Measurements from ENCODE around the gene KRT15.

DNA sequence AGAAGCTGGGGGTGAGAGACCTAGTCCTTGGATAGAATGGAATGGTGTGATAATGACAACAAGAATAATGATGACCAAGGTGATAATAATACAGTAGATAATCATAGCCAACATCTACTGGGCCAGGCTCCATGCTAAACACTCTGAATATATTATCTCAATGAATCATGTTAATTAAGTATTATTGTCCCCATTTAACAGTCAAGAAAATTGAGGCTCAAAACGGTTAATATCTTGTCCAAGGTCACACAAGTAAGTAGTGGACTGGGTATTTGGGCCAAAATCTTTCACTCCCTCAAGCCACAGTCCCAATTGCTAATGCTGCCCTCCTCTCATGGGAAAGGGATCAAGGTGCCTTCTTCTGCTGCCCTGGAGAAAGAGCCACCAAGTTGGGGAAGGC, 13.3 kb upstream of the KRT15 start:
- TF ChIP-seq POLR2A (IDR thresholded peaks at IDR 0.05) = no peak
- TF ChIP-seq, protein P1, sequence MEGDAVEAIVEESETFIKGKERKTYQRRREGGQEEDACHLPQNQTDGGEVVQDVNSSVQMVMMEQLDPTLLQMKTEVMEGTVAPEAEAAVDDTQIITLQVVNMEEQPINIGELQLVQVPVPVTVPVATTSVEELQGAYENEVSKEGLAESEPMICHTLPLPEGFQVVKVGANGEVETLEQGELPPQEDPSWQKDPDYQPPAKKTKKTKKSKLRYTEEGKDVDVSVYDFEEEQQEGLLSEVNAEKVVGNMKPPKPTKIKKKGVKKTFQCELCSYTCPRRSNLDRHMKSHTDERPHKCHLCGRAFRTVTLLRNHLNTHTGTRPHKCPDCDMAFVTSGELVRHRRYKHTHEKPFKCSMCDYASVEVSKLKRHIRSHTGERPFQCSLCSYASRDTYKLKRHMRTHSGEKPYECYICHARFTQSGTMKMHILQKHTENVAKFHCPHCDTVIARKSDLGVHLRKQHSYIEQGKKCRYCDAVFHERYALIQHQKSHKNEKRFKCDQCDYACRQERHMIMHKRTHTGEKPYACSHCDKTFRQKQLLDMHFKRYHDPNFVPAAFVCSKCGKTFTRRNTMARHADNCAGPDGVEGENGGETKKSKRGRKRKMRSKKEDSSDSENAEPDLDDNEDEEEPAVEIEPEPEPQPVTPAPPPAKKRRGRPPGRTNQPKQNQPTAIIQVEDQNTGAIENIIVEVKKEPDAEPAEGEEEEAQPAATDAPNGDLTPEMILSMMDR (IDR thresholded peaks at IDR 0.05) = no peak

Measured in lower leg skin (tissue), 3 donors.